B cell (primary cell): ENCODE data around the gene PPP5C. TPM values are rescaled to one million over a fixed set of nuclear protein-coding genes. Genes with fewer than 3 reads are reported as not detected.
"Not testable (repeated sequence)": the region's sequence is repeated elsewhere in the genome, so short reads cannot be mapped to it uniquely, and the experiment has no call there.

Source experiments
- ATAC-seq: fragments of 200-7000 bp; cut with Tn5 transposase; one replicate; pipeline ENCODE4 v1.10.0; 2021; ENCODE audit warnings: low read depth, mild to moderate bottlenecking, moderate number of reproducible peaks, moderate library complexity
- CTCF ChIA-PET: fragments of 350-600 bp; sonication (Branson Sonifier 250); formaldehyde crosslinking; loops from one replicate; lab custom pipeline; 2021; ENCODE audit warnings: antibody characterized with exemption, inconsistent platforms; lab: Charles Lee
- POLR2A ChIA-PET: fragments of 350-600 bp; sonication (Branson Sonifier 250); formaldehyde crosslinking; loops from one replicate; lab custom pipeline; 2021; ENCODE audit warnings: antibody characterized with exemption; lab: Charles Lee
- DNase-seq: peaks from one replicate; pipeline ENCODE4 v3.0.0; 2013
- H2AFZ ChIP-seq: 2 replicates; pipeline ENCODE4 v1.6.1; 2012; ENCODE audit warnings: mild to moderate bottlenecking, low read depth, low read length; ENCODE audit not compliant: insufficient read depth, poor library complexity, severe bottlenecking
- H3K27ac ChIP-seq, 2 donors: 1 replicate in 1 of 2; 2 replicates in 1 of 2; pipeline ENCODE4 v1.5.1; 2012 to 2013; ENCODE audit warnings: low read length in 2 of 2, mild to moderate bottlenecking in 2 of 2, moderate library complexity in 1 of 2
- H3K27me3 ChIP-seq, 4 experiments: fragments of 200-600 bp in 1 of 4; sonication (generic) in 1 of 4; replicated peaks in 1 of 4; 1 replicate in 2 of 4; 2 replicates in 2 of 4; pipeline versions ENCODE4 v1.6.1 to v1.7.0; 2013 to 2016; ENCODE audit warnings: low read length in 3 of 4, mild to moderate bottlenecking in 2 of 4, mixed read lengths in 1 of 4, moderate library complexity in 1 of 4; ENCODE audit not compliant: insufficient read depth in 4 of 4, control insufficient read depth in 3 of 4; ENCODE audit errors: control extremely low read depth in 1 of 4
- H3K36me3 ChIP-seq, 2 experiments: replicated peaks in 1 of 2; 1 replicate in 1 of 2; 2 replicates in 1 of 2; pipeline versions ENCODE4 v1.6.1 to v1.7.1; 2013; ENCODE audit warnings: low read length in 1 of 2; ENCODE audit not compliant: insufficient read depth in 2 of 2, control insufficient read depth in 1 of 2; ENCODE audit errors: control extremely low read depth in 1 of 2, extremely low read depth in 1 of 2
- H3K4me1 ChIP-seq, 2 donors: fragments of 200-600 bp in 1 of 2; sonication (generic) in 1 of 2; 1 replicate in 1 of 2; 2 replicates in 1 of 2; pipeline versions ENCODE4 v1.5.1 to v1.6.1; 2013 to 2017; ENCODE audit warnings: low read length in 2 of 2; ENCODE audit not compliant: control insufficient read depth in 2 of 2, insufficient read depth in 2 of 2
- H3K4me2 ChIP-seq: replicated peaks from 2 replicates; pipeline ENCODE3; 2012; ENCODE audit warnings: mild to moderate bottlenecking, low read depth, low read length; ENCODE audit not compliant: poor library complexity, severe bottlenecking
- H3K4me3 ChIP-seq, 5 experiments: fragments of 200-600 bp in 1 of 5; sonication (generic) in 1 of 5; 1 replicate in 3 of 5; 2 replicates in 2 of 5; pipeline versions ENCODE4 v1.5.1 to v1.7.0; 2011 to 2016; ENCODE audit warnings: low read length in 4 of 5, mild to moderate bottlenecking in 4 of 5, low read depth in 2 of 5, control low read depth in 1 of 5, moderate library complexity in 1 of 5; ENCODE audit not compliant: insufficient read depth in 1 of 5; ENCODE audit errors: control extremely low read depth in 1 of 5, extremely low read depth in 1 of 5
- H3K79me2 ChIP-seq: fragments of 200-600 bp; sonication (generic); one replicate; pipeline ENCODE4 v1.6.0; 2016; ENCODE audit warnings: low read length; ENCODE audit not compliant: control insufficient read depth, insufficient read depth
- H3K9ac ChIP-seq: fragments of 200-600 bp; sonication (generic); 2 replicates; pipeline ENCODE4 v1.6.1; 2017; ENCODE audit warnings: mild to moderate bottlenecking, low read length, moderate library complexity
- H3K9me3 ChIP-seq, 3 donors: one replicate each; pipeline versions ENCODE4 v1.6.1 to v1.7.1; 2013; ENCODE audit warnings: low read length in 2 of 3; ENCODE audit not compliant: control insufficient read depth in 2 of 3, insufficient read depth in 1 of 3; ENCODE audit errors: control extremely low read depth in 1 of 3
- H4K20me1 ChIP-seq: 2 replicates; pipeline ENCODE4 v1.6.0; 2012; ENCODE audit warnings: mild to moderate bottlenecking, low read length; ENCODE audit not compliant: insufficient read depth, control insufficient read depth, poor library complexity, severe bottlenecking
- H3K27ac Mint-ChIP-seq: one replicate; pipeline ENCODE4 v1.8.0; 2021; ENCODE audit warnings: mixed read lengths
- H3K27me3 Mint-ChIP-seq: one replicate; pipeline ENCODE4 v1.8.0; 2021; ENCODE audit warnings: mixed read lengths
- H3K4me1 Mint-ChIP-seq: one replicate; pipeline ENCODE4 v1.8.0; 2021; ENCODE audit warnings: mixed read lengths
- H3K4me3 Mint-ChIP-seq: one replicate; pipeline ENCODE4 v1.8.0; 2021; ENCODE audit warnings: mixed read lengths
- H3K9me3 Mint-ChIP-seq: one replicate; pipeline ENCODE4 v1.8.0; 2022; ENCODE audit warnings: mixed read lengths; ENCODE audit not compliant: insufficient read depth
- CTCF ChIP-seq: fragments of 200-600 bp; IDR thresholded peaks from one replicate; pipeline ENCODE4 v1.8.0; 2022; ENCODE audit warnings: antibody characterized with exemption, mild to moderate bottlenecking
- EZH2 ChIP-seq: IDR thresholded peaks from 2 replicates; pipeline ENCODE4 v1.6.1; 2012; ENCODE audit warnings: borderline replicate concordance, low read depth, mild to moderate bottlenecking, moderate library complexity, low read length; ENCODE audit not compliant: insufficient read depth, poor library complexity, severe bottlenecking
- WGBS: methylation state at CpG from one replicate; pipeline ENCODE4 v1.1.5; 2013; ENCODE audit warnings: missing lambda C conversion rate; ENCODE audit not compliant: insufficient coverage; 5-methylcytosine and 5-hydroxymethylcytosine counted together
- intact Hi-C: fragments of 100-400 bp; cut with micrococcal nuclease; formaldehyde crosslinking; loops from one replicate; pipeline ENCODE4 v1.10.0; 2022
- polyA plus RNA-seq: library from polyadenylated mRNA; depleted of rRNA; stranded (reverse); fragments of >200 nt; gene quantifications from 2 replicates; pipeline ENCODE4 v1.2.3, GENCODE V29; 2012
- small RNA-seq: library from RNA; depleted of rRNA; stranded (forward); fragments of <200 nt; gene quantifications from one replicate; pipeline ENCODE3, GENCODE V24; 2012; ENCODE audit warnings: low replicate concordance, low read depth; ENCODE audit not compliant: insufficient read length
- total RNA-seq, 2 donors: library from RNA; stranded (reverse); fragments of 120-200 nt in 1 of 2; gene quantifications; 1 replicate in 1 of 2; 2 replicates in 1 of 2; pipeline versions ENCODE4 v1.2.3 to v1.2.4, GENCODE V29; 2013 to 2022

Gene PPP5C
- total and polyA plus RNA-seq, 2 donors (not counting 1 experiment from before 2014, with no cell fraction given): 51.2 to 70.5 TPM

- H3K9me3 ChIP-seq: no peaks in the 10 kb centered on the region
- WGBS: 84% methylated on average over 2 of the region's 6 CpGs
- Mint-ChIP-seq H3K27ac (no peak overlapping the region), H3K4me1 (no peaks in the 10 kb centered on the region), H3K27me3 (peaks cover 31% of the 10 kb centered on the region), H3K9me3 (no peaks in the 10 kb centered on the region), H3K4me3 (no peak overlapping the region)
- no peak for DNase-seq
- H3K36me3 ChIP-seq: no peaks in the 10 kb centered on the region
- ATAC-seq: no peak
- H3K9ac ChIP-seq: no peak overlapping the region
- H3K4me2 ChIP-seq: no peak overlapping the region
- CTCF ChIA-PET: interaction anchor here (1.1 kb wide), 1 partner anchor 109 kb away, joined by 3 read pairs; no protein-coding TSS in a partner anchor
- no peaks in the 10 kb centered on the region for H3K4me1 ChIP-seq
- H3K79me2 ChIP-seq: no peaks in the 10 kb centered on the region
- POLR2A ChIA-PET: no interaction called here
- H2AFZ ChIP-seq: no peak overlapping the region
- TF ChIP-seq CTCF (no peak), EZH2 (no peak)
- no peaks in the 10 kb centered on the region for H4K20me1 ChIP-seq
- intact Hi-C loops: no loop called here
- no peak overlapping the region for H3K27ac ChIP-seq
- no peak overlapping the region for H3K4me3 ChIP-seq
- H3K27me3 ChIP-seq: peaks cover 0 to 14% (median 2%) of the 10 kb centered on the region in 4 experiments
Observed at GRCh38 chr19:46435009-46435408, 88.1 kb downstream of the PPP5C start.

- H3K27ac Mint-ChIP-seq, H3K9me3 ChIP-seq, H3K4me3 ChIP-seq, H3K4me3 Mint-ChIP-seq, H3K9me3 Mint-ChIP-seq, H2AFZ ChIP-seq, ATAC-seq, H3K4me1 Mint-ChIP-seq, H4K20me1 ChIP-seq, H3K36me3 ChIP-seq, H3K4me2 ChIP-seq, H3K27ac ChIP-seq, H3K9ac ChIP-seq, POLR2A ChIA-PET, CTCF ChIA-PET, DNase-seq, H3K79me2 ChIP-seq, intact Hi-C loops, H3K4me1 ChIP-seq: not testable (repeated sequence)
- peaks cover 27% of the 10 kb centered on the region for H3K27me3 Mint-ChIP-seq
- peaks cover 0 to 14% (median 2%) of the 10 kb centered on the region in 4 experiments for H3K27me3 ChIP-seq
- no CpG with 5 or more reads among the region's 4 CpGs for WGBS
Observed at GRCh38 chr19:46435689-46436088, 88.8 kb downstream of the PPP5C start.

Small RNA genes within 50 kb of the gene (small RNA-seq; reads per million reads assigned to genes)
- gene RNU6-924P: not detected

Other genes with a start within 250 kb of the PPP5C start
- gene IGFL3, start 222.4 kb upstream of the PPP5C start, total RNA-seq: not detected in 2 replicates
- not detected in 2 replicates for gene IGFL3, start 222.4 kb upstream of the PPP5C start, polyA plus RNA-seq
- not detected in 2 replicates for gene IGFL2, start 198.8 kb upstream of the PPP5C start, total RNA-seq
- gene IGFL2, start 198.8 kb upstream of the PPP5C start, polyA plus RNA-seq: not detected in 2 replicates
- not detected in 2 replicates for gene IGFL1, start 117.3 kb upstream of the PPP5C start, total RNA-seq
- gene IGFL1, start 117.3 kb upstream of the PPP5C start, polyA plus RNA-seq: 0.15 TPM in 1 of 2 replicates, not detected in the other
- gene HIF3A, start 50.0 kb upstream of the PPP5C start, total RNA-seq: not detected in 2 replicates
- not detected in 2 replicates for gene HIF3A, start 50.0 kb upstream of the PPP5C start, polyA plus RNA-seq
- not detected in 2 replicates for gene CCDC8, start 66.5 kb downstream of the PPP5C start, total RNA-seq
- gene CCDC8, start 66.5 kb downstream of the PPP5C start, polyA plus RNA-seq: not detected in 2 replicates
- not detected in 2 replicates for gene PNMA8C, start 81.8 kb downstream of the PPP5C start, total RNA-seq
- 0.03 TPM in 1 of 2 replicates, not detected in the other for gene PNMA8C, start 81.8 kb downstream of the PPP5C start, polyA plus RNA-seq
- not detected in 2 replicates for gene PNMA8A, start 124.5 kb downstream of the PPP5C start, total RNA-seq
- gene PNMA8A, start 124.5 kb downstream of the PPP5C start, polyA plus RNA-seq: 0.26 TPM in 1 of 2 replicates, not detected in the other
- 0.32 TPM in 1 of 2 replicates, not detected in the other for gene PNMA8B, start 148.8 kb downstream of the PPP5C start, total RNA-seq
- gene PNMA8B, start 148.8 kb downstream of the PPP5C start, polyA plus RNA-seq: 0.10 and 0.12 TPM in 2 replicates